CD4-positive, alpha-beta T cell treated with Interleukin-17A for 1 hour (primary cell): ENCODE results near the gene PTPRD.

Source experiments
- DNase-seq: peaks from one replicate; pipeline ENCODE4 v3.0.0-alpha.2; 2020

Gene PTPRD

DNA sequence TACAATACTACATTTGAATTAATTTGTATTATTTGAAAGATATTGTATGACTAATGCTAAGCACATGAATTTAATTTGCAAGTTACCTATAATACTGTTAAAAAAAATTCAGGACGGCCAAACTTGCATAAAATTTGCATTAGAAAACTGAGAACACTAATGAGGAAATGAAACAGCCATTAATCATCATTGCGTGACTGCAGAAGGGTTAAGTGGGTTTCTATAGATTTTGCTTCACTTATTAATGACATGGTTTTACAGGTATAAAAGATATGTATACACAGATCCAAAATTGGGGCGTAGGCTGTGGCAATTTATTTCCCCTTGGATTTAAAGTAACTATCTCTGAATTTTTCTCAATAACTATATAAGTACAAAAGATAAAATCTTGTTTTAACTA lies 882.6 kb downstream of the PTPRD start:
- no peak for DNase-seq

- DNase-seq: no peak
Observed at GRCh38 chr9:9729082-9729481, 883.7 kb downstream of the PTPRD start.

DNA sequence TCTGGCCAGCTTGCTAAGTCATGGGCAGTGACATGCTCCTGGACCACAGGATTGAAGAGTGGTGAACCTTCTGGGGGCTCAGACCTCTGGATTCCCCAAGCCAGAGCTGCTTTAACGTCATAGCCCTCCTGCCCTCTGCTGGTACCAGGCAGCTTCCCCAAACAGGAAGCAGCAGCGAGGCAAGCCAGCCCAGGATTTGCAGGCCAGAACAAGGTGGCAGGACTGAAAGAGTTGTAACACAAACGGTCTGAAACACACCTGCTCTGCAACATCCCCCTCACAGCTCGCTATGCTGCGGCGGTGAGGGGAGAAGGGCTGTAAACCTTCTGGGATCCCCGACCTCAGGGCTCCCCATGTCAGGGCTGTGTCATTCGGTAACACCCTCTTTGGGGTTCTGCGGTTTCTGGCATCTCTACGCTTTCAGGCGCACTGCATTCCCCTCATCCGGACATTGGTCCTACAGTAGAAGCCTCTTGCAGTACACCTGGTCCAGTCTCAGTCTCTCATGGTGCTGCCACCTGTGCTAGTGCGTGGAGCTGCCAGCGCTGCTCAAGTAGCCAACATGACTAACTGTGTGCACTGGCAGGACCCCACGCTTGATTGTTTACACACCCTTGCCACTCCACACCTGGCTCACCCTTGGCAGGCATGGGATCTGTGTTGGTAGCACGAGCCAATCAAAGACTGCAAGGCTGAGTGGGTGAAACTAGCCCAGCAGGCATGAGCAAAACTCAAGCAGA lies 893.3 kb downstream of the PTPRD start:
- no peak for DNase-seq

DNA sequence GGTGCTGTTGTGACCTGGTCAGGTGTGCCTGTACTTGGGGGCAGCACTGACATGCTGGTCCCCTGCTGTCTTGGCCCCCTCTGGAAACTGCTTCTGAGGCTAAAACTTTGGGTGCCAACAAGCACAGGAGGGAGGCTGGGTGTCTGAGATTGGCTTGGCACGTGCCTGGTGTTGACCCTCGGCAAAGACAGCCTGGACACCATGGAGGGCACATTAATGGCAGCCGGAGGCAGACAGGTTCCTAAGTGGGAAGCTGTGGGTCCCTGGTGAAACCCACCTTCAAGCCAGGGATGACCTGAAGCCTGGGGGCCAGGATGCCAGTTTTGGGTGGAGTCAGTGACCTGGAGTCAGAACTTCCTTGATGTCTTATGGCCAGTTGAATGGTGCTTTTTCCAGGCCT lies 894.1 kb downstream of the PTPRD start:
- DNase-seq: no peak

DNA sequence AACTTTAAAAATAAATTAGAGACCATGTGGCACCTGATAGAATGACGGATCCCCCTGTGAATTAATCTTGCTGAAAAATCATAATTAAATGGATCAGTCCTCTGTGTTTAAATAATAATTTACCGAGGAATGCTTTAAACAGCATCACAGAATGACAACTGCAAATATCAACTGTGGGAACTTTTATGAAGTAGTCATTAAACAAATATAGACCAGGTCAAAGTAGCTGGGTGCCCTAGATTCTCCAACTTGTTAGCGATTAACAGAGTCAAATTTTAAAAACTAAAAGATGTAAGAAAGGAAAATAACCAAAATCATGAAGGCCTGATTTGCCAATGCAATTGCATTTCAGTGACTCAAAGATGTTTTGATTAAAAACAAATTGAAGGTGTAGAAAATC lies 933.4 kb downstream of the PTPRD start:
- DNase-seq: no peak

DNA sequence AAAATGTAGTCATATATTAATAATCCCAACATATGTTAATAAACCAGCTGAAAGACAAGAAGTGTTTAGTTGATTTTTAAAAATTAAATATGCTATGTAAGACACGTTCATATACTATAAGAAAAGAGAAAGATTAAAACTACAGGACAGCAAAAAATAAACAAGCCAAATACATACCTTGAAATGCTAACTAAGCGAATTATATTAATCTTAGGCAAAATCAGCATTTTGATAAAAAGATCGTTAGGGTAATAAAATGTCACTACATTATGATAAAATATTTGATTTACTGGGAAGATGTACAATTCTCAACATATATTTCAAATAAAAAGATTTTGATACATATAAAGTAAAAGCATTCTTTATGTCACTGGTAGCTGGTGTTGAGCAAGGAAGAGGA lies 938.3 kb downstream of the PTPRD start:
- DNase-seq: no peak

DNA sequence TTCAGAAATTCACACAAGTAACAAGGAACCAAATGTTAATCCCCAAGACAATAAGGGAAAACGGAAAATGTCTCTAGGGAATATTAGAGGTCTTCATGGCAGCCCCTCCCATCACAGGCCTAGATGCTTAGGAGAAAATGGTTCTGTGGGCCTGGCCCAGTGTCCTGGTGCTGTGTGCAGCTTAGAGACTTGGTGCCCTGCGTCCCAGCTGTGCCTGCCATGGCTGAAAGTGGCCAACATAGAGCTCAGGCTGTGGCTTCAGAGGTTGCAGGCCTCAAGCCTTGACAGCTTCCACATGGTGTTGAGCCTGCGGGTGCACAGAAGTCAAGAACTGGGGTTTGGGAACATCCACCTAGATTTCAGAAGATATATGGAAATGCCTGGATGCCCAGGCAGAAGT lies 942.3 kb downstream of the PTPRD start:
- no peak for DNase-seq

- DNase-seq: no peak
Observed at GRCh38 chr9:9645006-9645405, 967.8 kb downstream of the PTPRD start.

GRCh38 chr9:9631284-9631683 lies 981.5 kb downstream of the PTPRD start:
- no peak for DNase-seq

DNA sequence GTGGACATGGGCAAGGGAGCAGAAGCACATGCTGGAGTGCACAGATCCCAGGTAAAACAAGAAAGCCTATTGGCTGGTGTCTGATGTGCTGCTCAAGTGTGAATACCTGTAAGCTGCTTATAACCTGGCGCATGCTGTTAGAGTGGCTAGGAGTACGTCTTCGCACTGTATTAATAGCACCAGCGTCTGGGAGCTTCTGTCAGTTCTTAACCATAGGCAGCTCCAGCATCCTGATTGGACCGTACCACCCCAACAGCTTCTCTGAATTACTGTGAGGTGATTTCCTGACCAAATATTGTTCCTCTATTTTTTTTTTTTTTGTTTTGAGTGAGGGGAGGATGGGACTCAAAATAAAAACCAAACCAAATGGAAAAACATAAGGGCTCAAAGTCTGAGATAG lies 987.6 kb downstream of the PTPRD start:
- no peak for DNase-seq

- DNase-seq: no peak
Observed at GRCh38 chr9:9623506-9623905, 989.3 kb downstream of the PTPRD start.

DNA sequence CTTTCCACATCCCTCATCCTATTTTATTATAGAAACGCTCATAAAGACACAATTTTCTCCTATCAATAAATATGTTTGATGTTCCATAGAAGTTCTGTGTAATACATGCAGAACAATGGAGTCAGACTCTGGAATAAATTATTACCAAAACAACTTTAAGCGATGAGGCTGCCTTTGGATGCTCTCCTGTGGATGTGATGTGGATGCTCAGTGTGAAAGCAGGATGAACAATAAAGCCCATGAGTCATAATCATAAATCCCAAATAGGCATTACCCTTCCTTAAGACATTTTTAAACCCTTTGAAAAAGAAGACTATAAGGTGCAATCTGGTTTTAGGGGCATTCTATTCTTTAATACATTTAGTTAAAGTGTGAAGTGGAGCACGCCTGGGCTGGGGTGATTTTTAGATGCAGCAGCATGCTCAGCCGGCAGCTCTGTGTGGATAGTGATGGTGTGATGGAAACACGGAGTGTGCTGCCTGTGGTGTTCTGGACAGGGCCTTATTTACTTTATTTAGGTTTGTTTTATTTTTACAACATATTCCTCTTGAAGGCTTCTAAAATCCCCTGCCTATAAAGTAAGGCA lies 991.4 kb downstream of the PTPRD start:
- DNase-seq: no peak

DNA sequence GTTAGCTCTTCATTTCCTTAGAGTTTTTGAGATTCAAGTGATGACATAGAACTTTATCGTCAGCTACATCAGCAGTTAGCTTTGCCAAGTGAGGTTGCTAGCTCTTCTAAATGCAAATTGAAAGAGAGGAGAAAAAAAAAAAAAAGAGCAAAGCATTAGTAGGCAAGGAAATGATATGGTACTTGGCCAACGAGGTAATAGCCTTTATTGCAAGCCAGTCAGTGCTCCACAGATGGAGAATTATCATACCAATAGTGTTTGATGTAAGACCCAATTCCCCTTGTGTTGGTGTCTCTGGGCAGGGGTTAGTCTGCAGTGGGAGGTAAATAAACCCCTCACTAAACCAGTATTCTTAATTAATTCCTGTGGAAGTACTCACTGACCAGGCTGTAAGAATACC lies 992.1 kb downstream of the PTPRD start:
- no peak for DNase-seq

DNA sequence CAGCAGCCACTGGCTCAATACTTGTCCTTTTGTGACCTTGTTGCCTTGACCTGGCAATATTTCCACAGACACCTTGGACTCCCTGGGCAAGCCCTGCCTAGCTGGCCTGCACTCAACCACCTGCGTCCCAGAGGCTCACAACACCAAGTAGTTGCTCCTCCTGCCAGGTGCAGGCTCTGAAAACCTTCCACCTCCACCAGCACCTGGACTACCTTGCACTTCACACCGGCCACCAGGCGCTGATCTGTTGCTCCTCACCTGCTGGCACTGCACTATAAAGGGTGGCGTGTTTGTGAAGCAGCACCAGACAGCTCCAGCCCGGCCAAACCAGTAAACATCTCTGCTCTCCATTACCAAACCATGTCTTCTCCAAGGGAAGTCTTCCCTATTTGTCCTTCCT lies 997.7 kb downstream of the PTPRD start:
- DNase-seq: no peak

DNA sequence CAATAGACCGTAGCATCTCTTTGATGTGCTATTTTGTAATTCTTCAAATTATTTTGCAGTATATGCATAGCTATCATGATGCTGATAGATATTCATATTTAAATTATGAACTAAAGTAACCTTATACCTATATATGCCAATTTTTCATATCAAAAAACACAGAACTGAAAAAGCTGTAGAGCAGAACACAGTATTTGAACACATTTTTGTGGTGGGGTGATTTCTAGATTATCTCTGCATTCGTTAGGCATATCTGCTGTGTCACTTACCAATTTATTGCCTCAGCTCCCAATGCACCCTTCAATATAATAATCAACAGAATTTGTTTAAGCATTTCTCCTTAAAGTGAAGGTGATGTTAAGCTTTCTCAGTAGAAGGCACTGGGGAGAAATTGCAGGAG lies 998.2 kb downstream of the PTPRD start:
- DNase-seq: no peak

DNA sequence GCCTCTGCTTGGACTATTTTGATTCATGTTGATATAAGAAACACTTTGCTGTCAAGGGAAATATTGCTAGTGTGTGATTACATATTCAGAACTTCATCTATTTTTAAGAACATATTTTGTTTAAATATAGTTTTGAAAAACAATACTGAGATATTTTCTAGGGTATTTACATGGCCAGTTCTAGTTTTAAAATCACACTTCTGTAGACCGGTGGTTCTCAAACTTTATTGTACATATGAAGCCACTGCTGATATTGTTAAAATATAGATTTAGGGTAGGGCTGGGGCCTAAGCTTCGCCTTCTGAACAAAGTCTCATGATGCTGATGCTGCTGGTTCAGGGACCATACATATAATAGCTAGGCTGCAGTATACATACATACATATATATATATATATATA lies 1000.0 kb downstream of the PTPRD start:
- no peak for DNase-seq

GRCh38 chr9:9612270-9612669 lies 1000.5 kb downstream of the PTPRD start:
- no peak for DNase-seq

DNA sequence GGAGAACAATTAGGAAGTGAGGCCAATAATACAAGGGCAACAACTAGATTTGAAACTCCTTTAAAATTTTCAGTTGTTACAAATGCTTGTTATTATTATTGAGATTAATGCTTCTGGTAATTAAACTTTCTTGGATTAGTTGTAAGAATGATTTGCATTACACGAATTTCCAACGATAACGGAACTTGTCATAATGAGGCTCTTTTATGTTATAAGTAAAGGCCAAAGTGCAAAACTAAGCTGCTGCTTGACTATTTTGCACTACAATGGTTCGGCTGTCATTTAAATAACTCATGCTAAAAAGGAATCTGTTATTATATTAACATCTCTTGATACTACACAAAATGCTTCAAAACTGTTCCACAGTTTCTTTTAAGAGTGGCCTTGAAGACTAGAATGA lies 1007.1 kb downstream of the PTPRD start:
- DNase-seq: no peak

- DNase-seq: no peak
Observed at GRCh38 chr9:9603345-9603744, 1009.5 kb downstream of the PTPRD start.

DNA sequence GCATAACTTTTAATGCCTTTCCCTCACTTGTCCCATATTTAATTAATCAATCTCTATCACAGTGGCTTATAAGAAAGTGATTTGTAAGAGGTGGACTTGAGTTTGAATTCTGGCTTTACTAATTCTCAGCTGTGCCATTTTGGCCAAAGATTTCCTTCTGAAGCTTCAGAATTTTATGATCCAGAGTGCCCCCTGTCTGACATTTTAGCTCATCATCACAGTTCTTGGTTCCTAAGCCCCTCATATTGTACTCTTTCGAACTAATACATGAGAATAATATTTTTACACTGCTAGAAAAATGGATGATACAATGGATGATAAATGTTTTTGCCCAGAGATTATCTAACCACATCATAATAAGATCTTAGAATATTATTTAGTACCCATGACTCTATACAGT lies 1014.1 kb downstream of the PTPRD start:
- no peak for DNase-seq

DNA sequence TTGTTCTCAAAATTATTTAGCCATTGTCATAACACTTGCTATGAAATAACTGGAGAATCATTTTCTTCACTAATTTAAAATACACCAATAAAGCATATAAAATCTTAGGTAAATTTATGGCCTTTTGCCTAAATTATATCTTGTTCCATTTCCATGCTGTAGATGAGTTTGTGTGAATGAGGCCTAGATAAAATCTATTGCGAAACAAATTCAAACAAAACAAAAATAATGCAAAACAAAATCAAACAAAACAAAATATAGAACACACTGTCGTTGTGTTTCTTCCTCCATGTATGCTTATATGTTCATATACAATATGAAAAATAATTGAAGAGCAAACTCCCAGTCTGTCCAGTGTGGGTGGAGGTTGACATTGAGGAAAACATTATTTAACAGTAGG lies 1020.7 kb downstream of the PTPRD start:
- no peak for DNase-seq

DNA sequence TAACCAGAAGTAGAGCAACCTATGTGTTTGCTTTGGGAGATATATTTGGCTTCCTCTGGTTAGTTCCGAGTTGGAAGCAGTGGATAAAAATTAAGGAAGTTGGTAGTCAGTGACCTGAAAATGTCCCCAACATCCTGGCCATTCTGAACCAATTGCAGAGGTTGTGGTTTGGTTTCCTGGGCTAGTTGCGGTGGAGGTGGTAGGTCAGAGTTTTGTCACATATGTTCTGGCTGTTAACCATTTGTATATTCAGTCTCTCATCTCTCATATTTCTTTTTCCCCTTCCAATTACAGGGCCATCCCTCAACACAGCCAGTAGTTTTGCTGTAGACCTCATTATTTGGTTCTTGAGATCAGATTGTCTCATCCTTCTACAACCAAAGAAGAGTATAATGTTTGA lies 1026.9 kb downstream of the PTPRD start:
- no peak for DNase-seq

- DNase-seq: no peak
Observed at GRCh38 chr9:9574080-9574479, 1038.7 kb downstream of the PTPRD start.

- DNase-seq: no peak
Observed at GRCh38 chr9:9565700-9566099, 1047.1 kb downstream of the PTPRD start.

DNA sequence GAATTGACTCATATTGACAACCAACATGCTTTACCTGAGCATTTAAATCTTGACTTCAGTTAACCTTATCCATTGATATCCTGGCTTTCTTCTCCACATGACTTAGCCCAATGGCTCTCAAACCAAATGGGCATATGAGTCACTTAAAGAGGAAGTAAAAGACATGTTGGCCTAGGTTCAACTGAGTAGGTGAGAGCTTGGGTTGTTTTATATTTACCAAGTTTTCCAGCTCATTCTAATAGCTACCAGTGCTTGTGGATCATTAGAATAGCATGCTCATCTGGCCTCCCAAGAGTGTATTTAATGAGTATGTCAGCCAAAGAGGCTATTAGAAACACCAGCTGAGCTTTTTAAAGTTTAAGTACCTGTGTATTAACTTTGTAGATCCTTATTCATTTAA lies 1049.0 kb downstream of the PTPRD start:
- no peak for DNase-seq
